DND-41 (cell line): ENCODE data around the gene MADCAM1.
"Not testable (repeated sequence)": the region's sequence is repeated elsewhere in the genome, so short reads cannot be mapped to it uniquely, and the experiment has no call there.

Source experiments
- ATAC-seq: fragments of 200-7000 bp; cut with Tn5 transposase; 3 replicates; pipeline ENCODE4 v1.9.1; 2021; ENCODE audit warnings: low read depth; ENCODE audit not compliant: insufficient read depth
- DNase-seq: peaks from one replicate; pipeline ENCODE4 v3.0.0-alpha.2; 2020
- H2AFZ ChIP-seq: 2 replicates; pipeline ENCODE4 v1.6.0; 2012; ENCODE audit warnings: low read depth, low read length
- H3K27ac ChIP-seq: 2 replicates; pipeline ENCODE4 v1.5.1; 2012; ENCODE audit warnings: low read length, inconsistent platforms
- H3K27me3 ChIP-seq: fragments of 200-600 bp; sonication (generic); 2 replicates; pipeline ENCODE4 v1.6.0; 2012; ENCODE audit warnings: low read length, mild to moderate bottlenecking, inconsistent platforms; ENCODE audit not compliant: insufficient read depth, poor library complexity
- H3K36me3 ChIP-seq: 2 replicates; pipeline ENCODE4 v1.5.1; 2012; ENCODE audit warnings: low read length, inconsistent platforms; ENCODE audit not compliant: insufficient read depth
- H3K4me1 ChIP-seq: 2 replicates; pipeline ENCODE4 v1.5.1; 2012; ENCODE audit warnings: mild to moderate bottlenecking, low read length; ENCODE audit not compliant: insufficient read depth
- H3K4me2 ChIP-seq: 2 replicates; pipeline ENCODE4 v1.6.0; 2012; ENCODE audit warnings: mild to moderate bottlenecking, moderate library complexity, low read length, inconsistent platforms; ENCODE audit not compliant: insufficient read depth
- H3K4me3 ChIP-seq, 2 experiments: fragments of 200-600 bp in 1 of 2; shearing (Covaris generic) in 1 of 2; 2 replicates each; pipeline ENCODE4 v1.5.1; 2012 to 2016; ENCODE audit warnings: inconsistent platforms in 2 of 2, low read length in 2 of 2, mild to moderate bottlenecking in 2 of 2, low read depth in 1 of 2, moderate library complexity in 1 of 2
- H3K79me2 ChIP-seq: 2 replicates; pipeline ENCODE4 v1.6.0; 2012; ENCODE audit warnings: low read length, inconsistent platforms; ENCODE audit not compliant: insufficient read depth
- H3K9ac ChIP-seq: 2 replicates; pipeline ENCODE4 v1.6.0; 2012; ENCODE audit warnings: low read depth, mild to moderate bottlenecking, inconsistent platforms, low read length, moderate library complexity
- H3K9me3 ChIP-seq: 2 replicates; pipeline ENCODE4 v1.5.1; 2012; ENCODE audit warnings: low read length, moderate library complexity, mild to moderate bottlenecking, inconsistent platforms; ENCODE audit not compliant: insufficient read depth, severe bottlenecking
- H4K20me1 ChIP-seq: 2 replicates; pipeline ENCODE4 v1.6.0; 2012; ENCODE audit warnings: low read length; ENCODE audit not compliant: insufficient read depth
- CTCF ChIP-seq: IDR thresholded peaks from 2 replicates; pipeline ENCODE4 v1.5.1; 2012; ENCODE audit warnings: borderline replicate concordance, low read length, moderate library complexity, mild to moderate bottlenecking; ENCODE audit not compliant: poor library complexity, severe bottlenecking; ENCODE audit errors: extremely low read depth
- EZH2 ChIP-seq: IDR thresholded peaks from 3 replicates; pipeline ENCODE4 v1.6.1; 2012; ENCODE audit warnings: borderline replicate concordance, low read depth, mild to moderate bottlenecking, moderate library complexity, low read length, inconsistent platforms; ENCODE audit not compliant: severe bottlenecking

MADCAM1 gene

GRCh38 chr19:478976-479375 lies 17.3 kb upstream of the MADCAM1 start:
- no peaks in the 10 kb centered on the region for H3K79me2 ChIP-seq
- H3K4me2 ChIP-seq = no peak overlapping the region
- H3K4me3 ChIP-seq = no peak overlapping the region
- TF ChIP-seq EZH2 (no peak), CTCF (no peak)
- DNase-seq = no peak
- H3K9me3 ChIP-seq = no peaks in the 10 kb centered on the region
- no peaks in the 10 kb centered on the region for H4K20me1 ChIP-seq
- H2AFZ ChIP-seq = no peak overlapping the region
- no peaks in the 10 kb centered on the region for H3K4me1 ChIP-seq
- no peak for ATAC-seq
- no peak overlapping the region for H3K9ac ChIP-seq
- H3K36me3 ChIP-seq = no peaks in the 10 kb centered on the region
- no peak overlapping the region for H3K27ac ChIP-seq
- no peaks in the 10 kb centered on the region for H3K27me3 ChIP-seq

GRCh38 chr19:480016-480855 lies 16.1 kb upstream of the MADCAM1 start:
- TF ChIP-seq CTCF = peak; percentile 59
- TF ChIP-seq EZH2 = no peak
- H2AFZ ChIP-seq = no peak overlapping the region
- peak; percentile 38 for DNase-seq
- H3K27me3 ChIP-seq = no peaks in the 10 kb centered on the region
- no peaks in the 10 kb centered on the region for H3K36me3 ChIP-seq
- no peak overlapping the region for H3K27ac ChIP-seq
- no peaks in the 10 kb centered on the region for H3K9me3 ChIP-seq
- H3K4me1 ChIP-seq = no peaks in the 10 kb centered on the region
- H4K20me1 ChIP-seq = no peaks in the 10 kb centered on the region
- H3K9ac ChIP-seq = no peak overlapping the region
- ATAC-seq = no peak
- no peak overlapping the region for H3K4me2 ChIP-seq
- H3K79me2 ChIP-seq = no peaks in the 10 kb centered on the region
- H3K4me3 ChIP-seq = no peak overlapping the region

- H2AFZ ChIP-seq, H3K27ac ChIP-seq, H3K4me3 ChIP-seq, H3K4me2 ChIP-seq, H3K27me3 ChIP-seq, ATAC-seq, DNase-seq, H3K9ac ChIP-seq, H3K79me2 ChIP-seq, H3K36me3 ChIP-seq, H3K4me1 ChIP-seq, H3K9me3 ChIP-seq, H4K20me1 ChIP-seq: not testable (repeated sequence)
Measured at GRCh38 chr19:481100-481499, 15.2 kb upstream of the MADCAM1 start.

DNA sequence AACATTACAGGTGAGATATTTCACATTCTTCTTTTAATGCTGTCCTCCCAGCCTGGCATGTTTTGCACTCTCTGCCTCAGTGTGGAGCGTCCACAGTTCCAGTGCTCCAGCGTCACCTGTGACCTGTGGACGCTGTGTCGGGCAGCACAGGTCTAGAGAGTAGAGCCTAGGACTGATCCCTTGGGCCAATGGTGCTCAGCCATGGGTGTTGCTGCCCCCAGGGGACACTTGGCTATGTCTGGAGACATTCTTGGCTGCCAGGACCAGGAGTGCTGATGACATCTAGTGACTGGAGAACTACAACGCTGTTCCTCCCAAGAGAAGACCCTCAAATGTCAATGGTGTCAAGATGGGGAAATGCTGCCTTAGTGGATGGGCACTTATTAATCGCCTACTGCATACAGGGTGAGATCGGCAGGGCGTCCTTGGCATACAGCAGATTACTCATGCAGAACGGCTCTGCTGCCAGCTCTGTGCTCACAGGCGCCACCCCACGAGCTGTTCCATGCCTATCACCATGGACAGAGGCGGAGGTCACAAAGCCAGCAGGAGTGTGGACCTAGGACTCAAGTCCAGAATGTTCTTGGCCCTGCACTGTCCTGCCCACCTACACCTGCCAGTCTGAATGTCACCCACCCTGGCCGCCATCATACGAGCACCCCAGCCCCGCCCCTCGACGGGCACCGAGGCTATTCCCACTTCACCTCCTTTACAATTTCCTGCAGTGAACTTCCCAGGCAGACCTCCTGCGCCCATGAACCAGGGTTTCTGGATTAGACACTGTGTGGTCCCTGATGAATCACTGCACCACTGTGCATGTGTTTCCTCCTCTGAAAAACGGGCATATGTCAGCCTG lies 13.9 kb upstream of the MADCAM1 start:
- H2AFZ ChIP-seq = no peak overlapping the region
- H3K36me3 ChIP-seq = no peaks in the 10 kb centered on the region
- TF ChIP-seq EZH2 (no peak), CTCF (no peak)
- H3K4me1 ChIP-seq = peaks cover 3% of the 10 kb centered on the region; the same call in 1 of the 2 replicates
- H3K79me2 ChIP-seq = no peaks in the 10 kb centered on the region
- H3K27ac ChIP-seq = no peak overlapping the region
- no peak overlapping the region for H3K4me3 ChIP-seq
- H4K20me1 ChIP-seq = no peaks in the 10 kb centered on the region
- no peaks in the 10 kb centered on the region for H3K9me3 ChIP-seq
- no peak for DNase-seq
- no peak for ATAC-seq
- no peak overlapping the region for H3K4me2 ChIP-seq
- no peak overlapping the region for H3K9ac ChIP-seq
- no peaks in the 10 kb centered on the region for H3K27me3 ChIP-seq
